Thyroid gland (tissue), 4 donors: ENCODE results near the gene AGBL4.

ENCODE experiments used
- CTCF ChIP-seq, 6 experiments: fragments of 200-600 bp in 3 of 6; fragments of 450-650 bp in 3 of 6; sonication (generic) in 3 of 6; IDR thresholded peaks; one replicate each; pipeline ENCODE4 v1.5.1; 2016 to 2019; ENCODE audit warnings: antibody characterized with exemption in 6 of 6, mild to moderate bottlenecking in 2 of 6, inconsistent platforms in 1 of 6, moderate library complexity in 1 of 6
- POLR2A ChIP-seq, 2 donors: fragments of 450-650 bp; IDR thresholded peaks; one replicate each; pipeline ENCODE4 v1.6.1; 2017; ENCODE audit warnings: antibody characterized with exemption in 2 of 2, mild to moderate bottlenecking in 2 of 2, moderate library complexity in 1 of 2

DNA sequence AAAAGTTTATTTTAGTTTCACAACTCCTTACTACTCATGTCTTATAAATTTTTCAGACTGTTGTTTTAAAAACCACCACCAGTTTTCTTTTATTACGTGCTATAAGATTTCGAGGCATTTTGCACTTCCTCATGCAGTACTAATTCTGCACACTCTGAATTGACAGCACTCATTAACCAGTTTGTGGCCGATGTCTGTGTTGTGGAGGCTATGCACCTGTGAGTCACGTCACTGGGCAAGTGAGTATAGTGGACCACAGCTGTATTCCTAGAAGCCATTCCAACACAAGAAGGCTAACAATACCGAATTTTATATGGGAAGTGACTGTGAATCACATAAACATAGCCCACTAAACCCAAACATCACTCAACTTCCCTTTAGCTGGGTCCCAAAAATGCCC, 1530.7 kb downstream of the AGBL4 start:
- TF ChIP-seq CTCF (IDR thresholded peaks at IDR 0.05) (no peak), POLR2A (IDR thresholded peaks at IDR 0.05) (no peak)
